GM21367 (cell line): ENCODE data around the gene DNM1L.

Experiments used
- ATAC-seq: cut with Tn5 transposase; IDR thresholded peaks from one replicate; pipeline ENCODE4 v1.9.1; 2021; ENCODE audit not compliant: unreplicated experiment

Gene DNM1L

GRCh38 chr12:32755654-32756475 is 76.8 kb downstream of the DNM1L start, which contains the start of gene YARS2:
YARS2 (minus strand) TSS chr12:32755897; CDS start chr12:32755874, 23 bp downstream.
- peak; percentile 88 for ATAC-seq

- ATAC-seq, result no peak
Observed at GRCh38 chr12:32756476-32757066, 77.5 kb downstream of the DNM1L start.

GRCh38 chr12:32757157-32757556 is 78.1 kb downstream of the DNM1L start:
- no peak for ATAC-seq

GRCh38 chr12:32761716-32762115 is 82.6 kb downstream of the DNM1L start:
- ATAC-seq, result peak; percentile 73

- no peak for ATAC-seq
Observed at GRCh38 chr12:32765906-32766305, 86.8 kb downstream of the DNM1L start.

GRCh38 chr12:32768518-32768917 is 89.4 kb downstream of the DNM1L start:
- ATAC-seq, result no peak

GRCh38 chr12:32770141-32770540 is 91.0 kb downstream of the DNM1L start:
- ATAC-seq, result no peak

GRCh38 chr12:32773691-32774090 is 94.6 kb downstream of the DNM1L start:
- ATAC-seq, result no peak

- ATAC-seq, result no peak
Observed at GRCh38 chr12:32776258-32776657, 97.2 kb downstream of the DNM1L start.

GRCh38 chr12:32777159-32777558 is 98.1 kb downstream of the DNM1L start:
- no peak for ATAC-seq

GRCh38 chr12:32777691-32778175 is 98.6 kb downstream of the DNM1L start:
- ATAC-seq, result no peak

GRCh38 chr12:32780071-32780470 is 101.0 kb downstream of the DNM1L start:
- no peak for ATAC-seq

- ATAC-seq, result no peak
Observed at GRCh38 chr12:32783029-32783428, 103.9 kb downstream of the DNM1L start.

GRCh38 chr12:32785557-32785956 is 106.5 kb downstream of the DNM1L start:
- no peak for ATAC-seq

- ATAC-seq, result no peak
Observed at GRCh38 chr12:32788405-32788804, 109.3 kb downstream of the DNM1L start.

- no peak for ATAC-seq
Observed at GRCh38 chr12:32789446-32789845, 110.3 kb downstream of the DNM1L start.

GRCh38 chr12:32789916-32790315 is 110.8 kb downstream of the DNM1L start:
- ATAC-seq, result no peak

GRCh38 chr12:32794281-32794680 is 115.2 kb downstream of the DNM1L start:
- ATAC-seq, result no peak
